H9 (cell line): Measurements from ENCODE around the gene NF1. TPM values are rescaled to one million over a fixed set of nuclear protein-coding genes. Genes with fewer than 3 reads are reported as not detected.

ENCODE experiments used
- DNase-seq: peaks from one replicate; pipeline ENCODE4 v3.0.0-alpha.2; 2017
- H2AFZ ChIP-seq: one replicate; pipeline ENCODE4 v1.6.1; 2013; ENCODE audit warnings: mild to moderate bottlenecking, low read length, control low read depth, moderate library complexity
- H2AK5ac ChIP-seq: 2 replicates; pipeline ENCODE4 v1.6.1; 2013; ENCODE audit warnings: low read length, control low read depth, mixed read lengths; ENCODE audit not compliant: insufficient read length
- H2BK120ac ChIP-seq: one replicate; pipeline ENCODE4 v1.6.1; 2013; ENCODE audit warnings: low read depth, mild to moderate bottlenecking, low read length, control low read depth, inconsistent platforms; ENCODE audit not compliant: poor library complexity, severe bottlenecking
- H2BK12ac ChIP-seq: 2 replicates; pipeline ENCODE4 v1.6.1; 2013; ENCODE audit warnings: low read length, control low read depth, mixed read lengths, low read depth; ENCODE audit not compliant: insufficient read length
- H2BK15ac ChIP-seq: 2 replicates; pipeline ENCODE4 v1.6.1; 2013; ENCODE audit warnings: low read depth, low read length, control low read depth
- H2BK20ac ChIP-seq: one replicate; pipeline ENCODE4 v1.6.1; 2013; ENCODE audit warnings: low read depth, mild to moderate bottlenecking, low read length, control low read depth, inconsistent platforms; ENCODE audit not compliant: poor library complexity, severe bottlenecking
- H2BK5ac ChIP-seq: 2 replicates; pipeline ENCODE4 v1.6.1; 2013; ENCODE audit warnings: low read length, control low read depth, mixed read lengths; ENCODE audit not compliant: insufficient read length
- H3K14ac ChIP-seq: 2 replicates; pipeline ENCODE4 v1.6.1; 2013; ENCODE audit warnings: low read length, control low read depth; ENCODE audit not compliant: insufficient read depth
- H3K18ac ChIP-seq: 2 replicates; pipeline ENCODE4 v1.6.1; 2013; ENCODE audit warnings: low read depth, mild to moderate bottlenecking, mixed read lengths, low read length, control low read depth; ENCODE audit not compliant: insufficient read length
- H3K23ac ChIP-seq: 2 replicates; pipeline ENCODE4 v1.6.1; 2013; ENCODE audit warnings: low read length, control low read depth, mixed read lengths, low read depth; ENCODE audit not compliant: insufficient read length
- H3K23me2 ChIP-seq: 2 replicates; pipeline ENCODE4 v1.6.1; 2013; ENCODE audit warnings: low read depth, mild to moderate bottlenecking, mixed read lengths, low read length, control low read depth; ENCODE audit not compliant: insufficient read length, poor library complexity, severe bottlenecking
- H3K27ac ChIP-seq: 2 replicates; pipeline ENCODE4 v1.5.1; 2013; ENCODE audit warnings: low read length, control low read depth, mixed read lengths, low read depth; ENCODE audit not compliant: insufficient read length
- H3K27me3 ChIP-seq: 2 replicates; pipeline ENCODE4 v1.6.1; 2013; ENCODE audit warnings: low read length, control low read depth, inconsistent platforms; ENCODE audit not compliant: insufficient read depth
- H3K4ac ChIP-seq: 2 replicates; pipeline ENCODE4 v1.6.1; 2013; ENCODE audit warnings: low read depth, mild to moderate bottlenecking, control low read depth, inconsistent platforms, low read length, moderate library complexity
- H3K4me1 ChIP-seq: 2 replicates; pipeline ENCODE4 v1.6.1; 2013; ENCODE audit warnings: low read length, control low read depth, inconsistent platforms; ENCODE audit not compliant: insufficient read depth
- H3K4me2 ChIP-seq: 2 replicates; pipeline ENCODE4 v1.6.1; 2013; ENCODE audit warnings: low read length, control low read depth, mixed read lengths; ENCODE audit not compliant: insufficient read length, insufficient read depth
- H3K56ac ChIP-seq: 2 replicates; pipeline ENCODE4 v1.6.1; 2013; ENCODE audit warnings: low read depth, mild to moderate bottlenecking, mixed read lengths, low read length, control low read depth; ENCODE audit not compliant: insufficient read length
- H3K79me1 ChIP-seq: 2 replicates; pipeline ENCODE4 v1.6.1; 2013; ENCODE audit warnings: low read depth, mild to moderate bottlenecking, moderate library complexity, low read length, control low read depth, inconsistent platforms; ENCODE audit not compliant: insufficient read depth, poor library complexity, severe bottlenecking
- H3K79me2 ChIP-seq: 2 replicates; pipeline ENCODE4 v1.6.1; 2013; ENCODE audit warnings: low read length, control low read depth, inconsistent platforms; ENCODE audit not compliant: insufficient read depth
- H3K9ac ChIP-seq: 2 replicates; pipeline ENCODE4 v1.6.1; 2013; ENCODE audit warnings: low read length, control low read depth, mixed read lengths; ENCODE audit not compliant: insufficient read length; ENCODE audit errors: extremely low read depth
- H3K9me3 ChIP-seq: one replicate; pipeline ENCODE4 v1.6.1; 2013; ENCODE audit warnings: low read depth, low read length, inconsistent platforms; ENCODE audit not compliant: control insufficient read depth
- H3T11ph ChIP-seq: one replicate; pipeline ENCODE4 v1.6.1; 2013; ENCODE audit warnings: mild to moderate bottlenecking, low read length, control low read depth, inconsistent platforms
- H4K20me1 ChIP-seq: one replicate; pipeline ENCODE4 v1.6.1; 2013; ENCODE audit not compliant: control insufficient read depth, insufficient read length, insufficient read depth
- H4K5ac ChIP-seq: 2 replicates; pipeline ENCODE4 v1.6.1; 2013; ENCODE audit warnings: low read depth, mild to moderate bottlenecking, mixed read lengths, low read length, control low read depth; ENCODE audit not compliant: insufficient read length
- H4K8ac ChIP-seq: replicated peaks from 2 replicates; pipeline ENCODE4 v1.6.1; 2013; ENCODE audit warnings: low read length, control low read depth, mixed read lengths, low read depth; ENCODE audit not compliant: insufficient read length
- H4K91ac ChIP-seq: 2 replicates; pipeline ENCODE4 v1.6.1; 2013; ENCODE audit warnings: low read depth, mild to moderate bottlenecking, moderate library complexity, mixed read lengths, low read length, control low read depth; ENCODE audit not compliant: insufficient read length
- H3K27ac Mint-ChIP-seq, 3 experiments: 2 replicates in 2 of 3; 3 replicates in 1 of 3; pipeline ENCODE4 v1.8.0; 2020 to 2021; ENCODE audit warnings: mixed read lengths in 3 of 3, mild to moderate bottlenecking in 1 of 3, moderate library complexity in 1 of 3
- H3K27me3 Mint-ChIP-seq: 2 replicates; pipeline ENCODE4 v1.8.0; 2021; ENCODE audit warnings: low read depth, mild to moderate bottlenecking, moderate library complexity, mixed read lengths
- H3K36me3 Mint-ChIP-seq, 3 experiments: 2 replicates in 2 of 3; 3 replicates in 1 of 3; pipeline ENCODE4 v1.8.0; 2020 to 2021; ENCODE audit warnings: low read depth in 3 of 3, mixed read lengths in 3 of 3; ENCODE audit not compliant: insufficient read depth in 1 of 3
- H3K4me1 Mint-ChIP-seq, 2 experiments: 2 replicates each; pipeline ENCODE4 v1.8.0; 2020; ENCODE audit warnings: mixed read lengths in 2 of 2
- H3K4me3 Mint-ChIP-seq, 2 experiments: 2 replicates in 1 of 2; 3 replicates in 1 of 2; pipeline ENCODE4 v1.8.0; 2020 to 2021; ENCODE audit warnings: mild to moderate bottlenecking in 2 of 2, mixed read lengths in 2 of 2, moderate library complexity in 1 of 2
- H3K9me3 Mint-ChIP-seq, 2 experiments: 2 replicates in 1 of 2; 3 replicates in 1 of 2; pipeline ENCODE4 v1.8.0; 2020; ENCODE audit warnings: mild to moderate bottlenecking in 2 of 2, mixed read lengths in 2 of 2, moderate library complexity in 1 of 2
- whole genome bisulfite sequencing: extraction: QIAGEN DNeasy Blood & Tissue Kit; methylation state at CpG from one replicate; pipeline ENCODE4 v1.1.7; 2013; ENCODE audit warnings: missing lambda C conversion rate, low lambda C conversion rate, mixed read lengths; ENCODE audit not compliant: insufficient read length; ENCODE audit errors: extremely low coverage; 5-methylcytosine and 5-hydroxymethylcytosine counted together
- total RNA-seq: library from RNA; stranded (reverse); gene quantifications from 2 replicates; pipeline ENCODE4 v1.2.1, GENCODE V29; 2021
- TF ChIP-seq, protein P1 (sequence below): fragments of 200-600 bp; sonication (generic); conservative IDR thresholded peaks from 3 replicates; pipeline ENCODE4 v1.8.0; 2021; ENCODE audit warnings: antibody characterized with exemption, mild to moderate bottlenecking

The NF1 gene
- total RNA-seq, 1 experiment from 2014 or later: 38.1 TPM

DNA sequence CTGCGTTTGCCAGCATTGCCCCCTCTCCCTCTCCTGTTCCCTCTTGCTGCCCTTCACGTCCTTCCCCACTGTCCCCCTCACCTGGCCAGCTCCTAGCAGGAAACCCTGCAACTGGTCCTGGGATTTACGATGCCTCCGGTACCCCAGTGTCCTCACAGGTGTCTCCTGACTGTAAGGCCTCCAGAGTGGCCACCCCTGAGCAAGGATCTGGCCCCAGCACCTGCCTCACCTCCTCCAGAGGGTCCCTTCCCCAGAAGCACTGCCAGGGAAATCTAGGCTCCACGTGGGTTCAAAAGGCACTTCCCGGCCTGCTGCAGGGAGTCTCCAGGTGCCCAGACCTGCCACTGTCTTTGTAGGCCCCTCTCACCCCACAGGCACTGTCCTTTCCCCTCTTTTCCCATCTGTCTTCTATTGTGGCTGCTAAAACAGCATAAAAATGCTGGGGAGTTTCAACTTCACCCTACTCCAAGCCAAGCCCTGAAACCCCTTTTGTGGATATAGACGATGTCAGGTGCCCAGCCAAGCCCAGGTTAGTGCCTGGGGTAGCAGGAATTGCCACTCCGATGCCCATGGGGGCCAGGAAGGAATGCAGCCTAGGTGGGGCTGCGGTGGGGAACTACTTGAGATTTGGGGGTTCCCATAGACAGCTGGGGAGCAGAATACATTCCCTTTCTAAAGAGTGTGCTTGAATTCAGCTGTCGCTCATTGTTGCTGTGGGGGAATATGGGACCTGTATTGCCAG lies 322.4 kb downstream of the NF1 start:
- peaks cover 50 to 66% of the 10 kb centered on the region in 2 experiments for H3K4me1 Mint-ChIP-seq

More for the DNA sequence above, 322.4 kb downstream of the NF1 start:
- Histone ChIP-seq H4K5ac (no peak overlapping the region), H4K91ac (no peak overlapping the region), H4K8ac (no peak overlapping the region), H3K79me2 (no peaks in the 10 kb centered on the region), H3K79me1 (no peaks in the 10 kb centered on the region), H4K20me1 (peaks cover 3% of the 10 kb centered on the region), H3K14ac (no peak overlapping the region), H3K27ac (no peak overlapping the region), H2AK5ac (no peak overlapping the region), H3K18ac (no peak overlapping the region), H2BK20ac (no peak overlapping the region), H3T11ph (no peak overlapping the region), H3K9me3 (no peaks in the 10 kb centered on the region), H2AFZ (no peak overlapping the region), H3K27me3 (no peaks in the 10 kb centered on the region), H3K4ac (no peak overlapping the region), H3K23ac (no peak overlapping the region), H2BK5ac (no peak overlapping the region), H2BK15ac (no peak overlapping the region), H2BK120ac (no peak overlapping the region), H3K9ac (no peak overlapping the region), H3K4me2 (no peak overlapping the region), H3K23me2 (no peaks in the 10 kb centered on the region), H2BK12ac (no peak overlapping the region), H3K56ac (no peak overlapping the region), H3K4me1 (no peaks in the 10 kb centered on the region; the same call in 1 of the 2 replicates)
- Mint-ChIP-seq H3K27me3 (peaks cover under 1% of the 10 kb centered on the region; the same call in 1 of the 2 replicates), H3K27ac (peak overlapping the region in 2 of 3 experiments; percentile 15 to 43; a peak in 2 of 7 replicates), H3K9me3 (no peaks in the 10 kb centered on the region; a peak in 1 of 5 replicates), H3K4me3 (no peak overlapping the region; a peak in 1 of 5 replicates), H3K36me3 (0 out of 7 replicates have a peak, but pooled peaks cover 0 to 2% (median 0%) of the 10 kb centered on the region in 3 experiments)
- peak; percentile 27 for DNase-seq
- TF ChIP-seq, protein P1, sequence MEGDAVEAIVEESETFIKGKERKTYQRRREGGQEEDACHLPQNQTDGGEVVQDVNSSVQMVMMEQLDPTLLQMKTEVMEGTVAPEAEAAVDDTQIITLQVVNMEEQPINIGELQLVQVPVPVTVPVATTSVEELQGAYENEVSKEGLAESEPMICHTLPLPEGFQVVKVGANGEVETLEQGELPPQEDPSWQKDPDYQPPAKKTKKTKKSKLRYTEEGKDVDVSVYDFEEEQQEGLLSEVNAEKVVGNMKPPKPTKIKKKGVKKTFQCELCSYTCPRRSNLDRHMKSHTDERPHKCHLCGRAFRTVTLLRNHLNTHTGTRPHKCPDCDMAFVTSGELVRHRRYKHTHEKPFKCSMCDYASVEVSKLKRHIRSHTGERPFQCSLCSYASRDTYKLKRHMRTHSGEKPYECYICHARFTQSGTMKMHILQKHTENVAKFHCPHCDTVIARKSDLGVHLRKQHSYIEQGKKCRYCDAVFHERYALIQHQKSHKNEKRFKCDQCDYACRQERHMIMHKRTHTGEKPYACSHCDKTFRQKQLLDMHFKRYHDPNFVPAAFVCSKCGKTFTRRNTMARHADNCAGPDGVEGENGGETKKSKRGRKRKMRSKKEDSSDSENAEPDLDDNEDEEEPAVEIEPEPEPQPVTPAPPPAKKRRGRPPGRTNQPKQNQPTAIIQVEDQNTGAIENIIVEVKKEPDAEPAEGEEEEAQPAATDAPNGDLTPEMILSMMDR: no peak
- no CpG with 5 or more reads among the region's 10 CpGs for WGBS
